ENCODE measurements around the gene SSH3. TPM values are rescaled to one million over a fixed set of nuclear protein-coding genes. Genes with fewer than 3 reads are reported as not detected.

The SSH3 gene
- total and polyA plus RNA-seq, 2 experiments from 2014 or later: 26.7 to 39.9 TPM

- H3K36me3 ChIP-seq: peaks cover 34% of the 10 kb centered on the region
- no peak for TF ChIP-seq CTCF (IDR thresholded peaks at IDR 0.05; ENCODE audit: low read depth, low read length)
- peaks cover 9% of the 10 kb centered on the region for H3K4me1 ChIP-seq (ENCODE audit: low read depth)
Observed at GRCh38 chr11:67283481-67283963, 19.8 kb upstream of the SSH3 start.

DNA sequence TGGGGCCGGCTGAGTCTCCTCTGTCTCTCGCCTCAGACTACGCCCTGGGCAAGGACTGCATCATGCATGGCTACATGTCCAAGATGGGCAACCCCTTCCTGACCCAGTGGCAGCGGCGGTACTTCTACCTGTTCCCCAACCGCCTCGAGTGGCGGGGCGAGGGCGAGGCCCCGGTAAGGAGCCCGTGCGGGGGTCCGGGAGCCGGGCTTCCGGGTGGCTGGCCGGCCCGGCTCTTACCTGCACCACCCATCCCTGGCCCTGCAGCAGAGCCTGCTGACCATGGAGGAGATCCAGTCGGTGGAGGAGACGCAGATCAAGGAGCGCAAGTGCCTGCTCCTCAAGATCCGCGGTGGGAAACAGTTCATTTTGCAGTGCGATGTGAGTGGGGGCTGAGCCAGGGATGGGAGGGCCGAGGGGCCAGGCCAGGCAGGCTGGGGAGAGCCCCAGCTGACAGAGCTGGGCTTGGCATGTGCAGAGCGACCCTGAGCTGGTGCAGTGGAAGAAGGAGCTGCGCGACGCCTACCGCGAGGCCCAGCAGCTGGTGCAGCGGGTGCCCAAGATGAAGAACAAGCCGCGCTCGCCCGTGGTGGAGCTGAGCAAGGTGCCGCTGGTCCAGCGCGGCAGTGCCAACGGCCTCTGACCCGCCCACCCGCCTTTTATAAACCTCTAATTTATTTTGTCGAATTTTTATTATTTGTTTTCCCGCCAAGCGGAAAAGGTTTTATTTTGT, 18.4 kb upstream of the SSH3 start:
- Histone ChIP-seq H3K27me3 (no peaks in the 10 kb centered on the region), H3K27ac (no peak overlapping the region), H3K4me1 (ENCODE audit: low read depth) (peaks cover 11% of the 10 kb centered on the region), H3K9me3 (ENCODE audit: low read depth) (no peaks in the 10 kb centered on the region), H3K4me3 (no peak overlapping the region), H3K36me3 (peaks cover 32% of the 10 kb centered on the region)
- TF ChIP-seq CTCF (IDR thresholded peaks at IDR 0.05; ENCODE audit: low read depth, low read length): no peak
- DNase-seq (ENCODE audit: low read depth in 1 of 2, low spot score in 1 of 2): no peak

More at GRCh38 chr11:67283481-67283963, 19.8 kb upstream of the SSH3 start:
- Histone ChIP-seq H3K27me3 (no peaks in the 10 kb centered on the region), H3K27ac (no peak overlapping the region), H3K4me3 (no peak overlapping the region), H3K9me3 (ENCODE audit: low read depth) (no peaks in the 10 kb centered on the region)
- no peak for DNase-seq (ENCODE audit: low read depth in 1 of 2, low spot score in 1 of 2)

DNA sequence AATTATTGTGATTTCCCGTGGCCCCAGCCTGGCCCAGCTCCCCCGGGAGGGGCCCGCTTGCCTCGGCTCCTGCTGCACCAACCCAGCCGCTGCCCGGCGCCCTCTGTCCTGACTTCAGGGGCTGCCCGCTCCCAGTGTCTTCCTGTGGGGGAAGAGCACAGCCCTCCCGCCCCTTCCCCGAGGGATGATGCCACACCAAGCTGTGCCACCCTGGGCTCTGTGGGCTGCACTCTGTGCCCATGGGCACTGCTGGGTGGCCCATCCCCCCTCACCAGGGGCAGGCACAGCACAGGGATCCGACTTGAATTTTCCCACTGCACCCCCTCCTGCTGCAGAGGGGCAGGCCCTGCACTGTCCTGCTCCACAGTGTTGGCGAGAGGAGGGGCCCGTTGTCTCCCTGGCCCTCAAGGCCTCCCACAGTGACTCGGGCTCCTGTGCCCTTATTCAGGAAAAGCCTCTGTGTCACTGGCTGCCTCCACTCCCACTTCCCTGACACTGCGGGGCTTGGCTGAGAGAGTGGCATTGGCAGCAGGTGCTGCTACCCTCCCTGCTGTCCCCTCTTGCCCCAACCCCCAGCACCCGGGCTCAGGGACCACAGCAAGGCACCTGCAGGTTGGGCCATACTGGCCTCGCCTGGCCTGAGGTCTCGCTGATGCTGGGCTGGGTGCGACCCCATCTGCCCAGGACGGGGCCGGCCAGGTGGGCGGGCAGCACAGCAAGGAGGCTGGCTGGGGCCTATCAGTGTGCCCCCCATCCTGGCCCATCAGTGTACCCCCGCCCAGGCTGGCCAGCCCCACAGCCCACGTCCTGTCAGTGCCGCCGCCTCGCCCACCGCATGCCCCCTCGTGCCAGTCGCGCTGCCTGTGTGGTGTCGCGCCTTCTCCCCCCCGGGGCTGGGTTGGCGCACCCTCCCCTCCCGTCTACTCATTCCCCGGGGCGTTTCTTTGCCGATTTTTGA, 17.5 kb upstream of the SSH3 start:
- no peak for TF ChIP-seq CTCF (IDR thresholded peaks at IDR 0.05; ENCODE audit: low read depth, low read length)
- peaks cover 29% of the 10 kb centered on the region for H3K36me3 ChIP-seq
- H3K9me3 ChIP-seq (ENCODE audit: low read depth): no peaks in the 10 kb centered on the region
- H3K4me1 ChIP-seq (ENCODE audit: low read depth): peaks cover 15% of the 10 kb centered on the region
- H3K27me3 ChIP-seq: no peaks in the 10 kb centered on the region
- no peak overlapping the region for H3K27ac ChIP-seq
- no peak for DNase-seq (ENCODE audit: low read depth in 1 of 2, low spot score in 1 of 2)
- no peak overlapping the region for H3K4me3 ChIP-seq

GRCh38 chr11:67286621-67287333, 16.6 kb upstream of the SSH3 start:
- Histone ChIP-seq H3K27ac (peak overlapping the region; percentile 78), H3K9me3 (ENCODE audit: low read depth) (no peaks in the 10 kb centered on the region), H3K4me3 (no peak overlapping the region), H3K27me3 (no peaks in the 10 kb centered on the region), H3K4me1 (ENCODE audit: low read depth) (peaks cover 15% of the 10 kb centered on the region), H3K36me3 (peaks cover 24% of the 10 kb centered on the region)
- no peak for TF ChIP-seq CTCF (IDR thresholded peaks at IDR 0.05; ENCODE audit: low read depth, low read length)
- DNase-seq (ENCODE audit: low read depth in 1 of 2, low spot score in 1 of 2): no peak
